B cell (primary cell): Measurements from ENCODE around the gene FARP2. TPM values are rescaled to one million over a fixed set of nuclear protein-coding genes. Genes with fewer than 3 reads are reported as not detected.

ENCODE experiments used
- ATAC-seq: fragments of 200-7000 bp; cut with Tn5 transposase; one replicate; pipeline ENCODE4 v1.10.0; 2021; ENCODE audit warnings: low read depth, mild to moderate bottlenecking, moderate number of reproducible peaks, moderate library complexity
- CTCF ChIA-PET: fragments of 350-600 bp; sonication (Branson Sonifier 250); formaldehyde crosslinking; loops from one replicate; lab custom pipeline; 2021; ENCODE audit warnings: antibody characterized with exemption, inconsistent platforms; lab: Charles Lee
- POLR2A ChIA-PET: fragments of 350-600 bp; sonication (Branson Sonifier 250); formaldehyde crosslinking; loops from one replicate; lab custom pipeline; 2021; ENCODE audit warnings: antibody characterized with exemption; lab: Charles Lee
- DNase-seq: peaks from one replicate; pipeline ENCODE4 v3.0.0; 2013
- H2AFZ ChIP-seq: 2 replicates; pipeline ENCODE4 v1.6.1; 2012; ENCODE audit warnings: mild to moderate bottlenecking, low read depth, low read length; ENCODE audit not compliant: insufficient read depth, poor library complexity, severe bottlenecking
- H3K27ac ChIP-seq, 2 donors: 1 replicate in 1 of 2; 2 replicates in 1 of 2; pipeline ENCODE4 v1.5.1; 2012 to 2013; ENCODE audit warnings: low read length in 2 of 2, mild to moderate bottlenecking in 2 of 2, moderate library complexity in 1 of 2
- H3K27me3 ChIP-seq, 4 experiments: fragments of 200-600 bp in 1 of 4; sonication (generic) in 1 of 4; replicated peaks in 1 of 4; 1 replicate in 2 of 4; 2 replicates in 2 of 4; pipeline versions ENCODE4 v1.6.1 to v1.7.0; 2013 to 2016; ENCODE audit warnings: low read length in 3 of 4, mild to moderate bottlenecking in 2 of 4, mixed read lengths in 1 of 4, moderate library complexity in 1 of 4; ENCODE audit not compliant: insufficient read depth in 4 of 4, control insufficient read depth in 3 of 4; ENCODE audit errors: control extremely low read depth in 1 of 4
- H3K36me3 ChIP-seq, 2 experiments: replicated peaks in 1 of 2; 1 replicate in 1 of 2; 2 replicates in 1 of 2; pipeline versions ENCODE4 v1.6.1 to v1.7.1; 2013; ENCODE audit warnings: low read length in 1 of 2; ENCODE audit not compliant: insufficient read depth in 2 of 2, control insufficient read depth in 1 of 2; ENCODE audit errors: control extremely low read depth in 1 of 2, extremely low read depth in 1 of 2
- H3K4me1 ChIP-seq, 2 donors: fragments of 200-600 bp in 1 of 2; sonication (generic) in 1 of 2; 1 replicate in 1 of 2; 2 replicates in 1 of 2; pipeline versions ENCODE4 v1.5.1 to v1.6.1; 2013 to 2017; ENCODE audit warnings: low read length in 2 of 2; ENCODE audit not compliant: control insufficient read depth in 2 of 2, insufficient read depth in 2 of 2
- H3K4me2 ChIP-seq: replicated peaks from 2 replicates; pipeline ENCODE3; 2012; ENCODE audit warnings: mild to moderate bottlenecking, low read depth, low read length; ENCODE audit not compliant: poor library complexity, severe bottlenecking
- H3K4me3 ChIP-seq, 5 experiments: fragments of 200-600 bp in 1 of 5; sonication (generic) in 1 of 5; 1 replicate in 3 of 5; 2 replicates in 2 of 5; pipeline versions ENCODE4 v1.5.1 to v1.7.0; 2011 to 2016; ENCODE audit warnings: low read length in 4 of 5, mild to moderate bottlenecking in 4 of 5, low read depth in 2 of 5, control low read depth in 1 of 5, moderate library complexity in 1 of 5; ENCODE audit not compliant: insufficient read depth in 1 of 5; ENCODE audit errors: control extremely low read depth in 1 of 5, extremely low read depth in 1 of 5
- H3K79me2 ChIP-seq: fragments of 200-600 bp; sonication (generic); one replicate; pipeline ENCODE4 v1.6.0; 2016; ENCODE audit warnings: low read length; ENCODE audit not compliant: control insufficient read depth, insufficient read depth
- H3K9ac ChIP-seq: fragments of 200-600 bp; sonication (generic); 2 replicates; pipeline ENCODE4 v1.6.1; 2017; ENCODE audit warnings: mild to moderate bottlenecking, low read length, moderate library complexity
- H3K9me3 ChIP-seq, 3 donors: one replicate each; pipeline versions ENCODE4 v1.6.1 to v1.7.1; 2013; ENCODE audit warnings: low read length in 2 of 3; ENCODE audit not compliant: control insufficient read depth in 2 of 3, insufficient read depth in 1 of 3; ENCODE audit errors: control extremely low read depth in 1 of 3
- H4K20me1 ChIP-seq: 2 replicates; pipeline ENCODE4 v1.6.0; 2012; ENCODE audit warnings: mild to moderate bottlenecking, low read length; ENCODE audit not compliant: insufficient read depth, control insufficient read depth, poor library complexity, severe bottlenecking
- H3K27ac Mint-ChIP-seq: one replicate; pipeline ENCODE4 v1.8.0; 2021; ENCODE audit warnings: mixed read lengths
- H3K27me3 Mint-ChIP-seq: one replicate; pipeline ENCODE4 v1.8.0; 2021; ENCODE audit warnings: mixed read lengths
- H3K4me1 Mint-ChIP-seq: one replicate; pipeline ENCODE4 v1.8.0; 2021; ENCODE audit warnings: mixed read lengths
- H3K4me3 Mint-ChIP-seq: one replicate; pipeline ENCODE4 v1.8.0; 2021; ENCODE audit warnings: mixed read lengths
- H3K9me3 Mint-ChIP-seq: one replicate; pipeline ENCODE4 v1.8.0; 2022; ENCODE audit warnings: mixed read lengths; ENCODE audit not compliant: insufficient read depth
- EZH2 ChIP-seq: IDR thresholded peaks from 2 replicates; pipeline ENCODE4 v1.6.1; 2012; ENCODE audit warnings: borderline replicate concordance, low read depth, mild to moderate bottlenecking, moderate library complexity, low read length; ENCODE audit not compliant: insufficient read depth, poor library complexity, severe bottlenecking
- WGBS: methylation state at CpG from one replicate; pipeline ENCODE4 v1.1.5; 2013; ENCODE audit warnings: missing lambda C conversion rate; ENCODE audit not compliant: insufficient coverage; 5-methylcytosine and 5-hydroxymethylcytosine counted together
- intact Hi-C: fragments of 100-400 bp; cut with micrococcal nuclease; formaldehyde crosslinking; loops from one replicate; pipeline ENCODE4 v1.10.0; 2022
- polyA plus RNA-seq: library from polyadenylated mRNA; depleted of rRNA; stranded (reverse); fragments of >200 nt; gene quantifications from 2 replicates; pipeline ENCODE4 v1.2.3, GENCODE V29; 2012
- total RNA-seq, 2 donors: library from RNA; stranded (reverse); fragments of 120-200 nt in 1 of 2; gene quantifications; 1 replicate in 1 of 2; 2 replicates in 1 of 2; pipeline versions ENCODE4 v1.2.3 to v1.2.4, GENCODE V29; 2013 to 2022
- TF ChIP-seq, protein P1 (sequence below): fragments of 200-600 bp; IDR thresholded peaks from one replicate; pipeline ENCODE4 v1.8.0; 2022; ENCODE audit warnings: antibody characterized with exemption, mild to moderate bottlenecking

Gene FARP2
- total and polyA plus RNA-seq, 2 donors (not counting 1 experiment from before 2014, with no cell fraction given): 37.1 to 114 TPM

DNA sequence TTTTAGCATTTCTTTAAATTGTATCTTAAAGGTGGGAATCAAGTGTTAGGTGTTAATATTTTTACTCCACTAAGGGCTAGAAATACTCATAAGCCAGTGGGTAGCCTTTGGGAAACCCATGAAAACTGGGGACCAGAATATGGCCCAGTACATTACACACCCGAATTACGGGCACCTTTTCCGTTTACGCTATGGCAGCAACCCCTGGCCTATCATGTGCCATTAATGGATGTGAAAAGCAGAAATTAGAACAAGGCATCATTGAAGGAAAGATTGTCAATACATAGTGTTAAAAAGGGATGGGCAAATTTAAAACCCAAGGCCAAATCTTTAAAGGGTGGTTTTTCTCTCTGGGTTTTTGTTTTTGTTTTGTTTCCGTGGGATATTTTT is 781 bp downstream of the FARP2 start:
- ATAC-seq (no peak), DNase-seq (peak; percentile 36)
- H3K4me3 ChIP-seq: peak overlapping the region; percentile 51 to 80 (median 77)
- peak overlapping the region; percentile 92 for H3K4me2 ChIP-seq
- ChIA-PET POLR2A (interaction anchor here (1.0 to 1.1 kb wide), 2 partner anchors 41 to 42 kb away, joined by 4 to 5 read pairs; partner anchors contain the start of gene HDLBP), CTCF (no interaction called here)
- no peaks in the 10 kb centered on the region for H3K27me3 ChIP-seq
- peaks cover 0 to 11% of the 10 kb centered on the region in 2 experiments for H3K36me3 ChIP-seq
- no peaks in the 10 kb centered on the region for H3K27me3 Mint-ChIP-seq
- peak overlapping the region; percentile 85 for H3K9ac ChIP-seq
- peak overlapping the region; percentile 90 for H3K4me3 Mint-ChIP-seq
- H3K79me2 ChIP-seq: peaks cover 57% of the 10 kb centered on the region
- TF ChIP-seq, protein P1, sequence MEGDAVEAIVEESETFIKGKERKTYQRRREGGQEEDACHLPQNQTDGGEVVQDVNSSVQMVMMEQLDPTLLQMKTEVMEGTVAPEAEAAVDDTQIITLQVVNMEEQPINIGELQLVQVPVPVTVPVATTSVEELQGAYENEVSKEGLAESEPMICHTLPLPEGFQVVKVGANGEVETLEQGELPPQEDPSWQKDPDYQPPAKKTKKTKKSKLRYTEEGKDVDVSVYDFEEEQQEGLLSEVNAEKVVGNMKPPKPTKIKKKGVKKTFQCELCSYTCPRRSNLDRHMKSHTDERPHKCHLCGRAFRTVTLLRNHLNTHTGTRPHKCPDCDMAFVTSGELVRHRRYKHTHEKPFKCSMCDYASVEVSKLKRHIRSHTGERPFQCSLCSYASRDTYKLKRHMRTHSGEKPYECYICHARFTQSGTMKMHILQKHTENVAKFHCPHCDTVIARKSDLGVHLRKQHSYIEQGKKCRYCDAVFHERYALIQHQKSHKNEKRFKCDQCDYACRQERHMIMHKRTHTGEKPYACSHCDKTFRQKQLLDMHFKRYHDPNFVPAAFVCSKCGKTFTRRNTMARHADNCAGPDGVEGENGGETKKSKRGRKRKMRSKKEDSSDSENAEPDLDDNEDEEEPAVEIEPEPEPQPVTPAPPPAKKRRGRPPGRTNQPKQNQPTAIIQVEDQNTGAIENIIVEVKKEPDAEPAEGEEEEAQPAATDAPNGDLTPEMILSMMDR: no peak
- TF ChIP-seq EZH2: no peak
- H2AFZ ChIP-seq: no peak overlapping the region
- WGBS: 38% methylated on average over 3 of the region's 5 CpGs
- peaks cover 42% of the 10 kb centered on the region for H3K4me1 Mint-ChIP-seq
- H3K27ac ChIP-seq: peak overlapping the region; percentile 54 to 82
- intact Hi-C loops: loop anchor here (1.0 to 5.0 kb wide), 7 partner anchors 42 to 795 kb away; partner anchors contain the start of genes DTYMK, DUSP28, HDLBP and PPP1R7
- peaks cover 14% of the 10 kb centered on the region for H4K20me1 ChIP-seq
- peaks cover 33 to 38% of the 10 kb centered on the region in 2 donors for H3K4me1 ChIP-seq
- peaks cover 0 to 5% (median 0%) of the 10 kb centered on the region in 3 donors for H3K9me3 ChIP-seq
- peak overlapping the region; percentile 76 for H3K27ac Mint-ChIP-seq
- H3K9me3 Mint-ChIP-seq: no peaks in the 10 kb centered on the region

DNA sequence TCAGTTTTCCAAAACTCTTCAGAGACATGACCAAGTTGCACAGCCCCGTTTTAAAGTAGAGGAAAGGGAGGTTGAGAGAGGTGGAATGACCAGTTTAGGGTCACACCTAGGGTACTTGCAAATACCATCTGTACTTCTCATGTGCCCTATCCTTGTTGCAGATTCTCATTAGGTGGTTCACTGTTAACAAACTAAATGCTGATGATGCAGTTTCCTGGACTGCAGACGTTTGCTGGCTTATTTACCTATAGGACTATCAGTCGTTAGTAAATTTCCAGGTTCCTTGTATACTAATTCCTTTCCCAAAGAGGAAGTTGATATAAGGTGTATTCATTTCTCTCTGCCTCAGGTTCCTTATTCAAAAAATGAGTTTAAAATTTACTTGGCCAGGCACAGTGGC is 1.4 kb downstream of the FARP2 start:
- peak overlapping the region; percentile 31 for H3K9ac ChIP-seq
- Mint-ChIP-seq H3K4me3 (peak overlapping the region; percentile 90), H3K4me1 (peaks cover 42% of the 10 kb centered on the region), H3K27me3 (no peaks in the 10 kb centered on the region), H3K9me3 (no peaks in the 10 kb centered on the region), H3K27ac (peak overlapping the region; percentile 76)
- H3K4me1 ChIP-seq: peaks cover 33 to 38% of the 10 kb centered on the region in 2 donors
- peak overlapping the region in 2 of 5 experiments; percentile 77 to 79 for H3K4me3 ChIP-seq
- H4K20me1 ChIP-seq: peaks cover 14% of the 10 kb centered on the region
- no peak for TF ChIP-seq EZH2
- TF ChIP-seq, protein P1: no peak
- WGBS: 60% methylated on average over 1 of the region's 3 CpGs
- no peaks in the 10 kb centered on the region for H3K27me3 ChIP-seq
- POLR2A ChIA-PET: interaction anchor here (0.7 to 1.8 kb wide), 2 partner anchors 31 to 42 kb away, joined by 3 to 16 read pairs; partner anchors contain the start of genes HDLBP and SEPTIN2
- H3K9me3 ChIP-seq: peaks cover 0 to 5% (median 0%) of the 10 kb centered on the region in 3 donors
- CTCF ChIA-PET: interaction anchor here (1.0 to 3.7 kb wide), 4 partner anchors 17 to 280 kb away, joined by 4 to 22 read pairs (median 8); partner anchors contain the start of genes HDLBP and SEPTIN2
- peak overlapping the region; percentile 92 for H3K4me2 ChIP-seq
- intact Hi-C loops: loop anchor here (2.0 to 5.0 kb wide), 4 partner anchors 205 to 795 kb away; partner anchors contain the start of genes DTYMK, DUSP28 and PPP1R7
- peaks cover 61% of the 10 kb centered on the region for H3K79me2 ChIP-seq
- DNase-seq (peak; percentile 31), ATAC-seq (no peak)
- peaks cover 0 to 5% of the 10 kb centered on the region in 2 experiments for H3K36me3 ChIP-seq
- no peak overlapping the region for H2AFZ ChIP-seq
- H3K27ac ChIP-seq: peak overlapping the region; percentile 57 to 82
